ENCODE data around the gene RBM12.
A peak's percentile ranks its signal among the peaks of the same experiment; 100 is the strongest.
"Not testable (repeated sequence)": the region's sequence is repeated elsewhere in the genome, so short reads cannot be mapped to it uniquely, and the experiment has no call there.

RBM12 gene

GRCh38 chr20:35664466-35665206 is at the start of gene RBM12, which contains the start of gene CPNE1:
Gene RBM12 (minus strand): TSS chr20:35664900. CDS start chr20:35655322, 9,578 bp downstream.
Gene CPNE1 (minus strand): TSS chr20:35664900. CDS start chr20:35632923, 31,977 bp downstream.
- Histone ChIP-seq H3K4me3 (ENCODE audit: low read length) (peak within 1 kb of the TSS; percentile 69), H2AFZ (ENCODE audit: low read depth, low read length) (peak within 1 kb of the TSS; percentile 27), H3K4me1 (ENCODE audit: insufficient read depth, low read length) (peaks cover 27% of the 10 kb centered on the region)

GRCh38 chr20:35714127-35714526 is 49.4 kb upstream of the RBM12 start:
- H3K36me3 ChIP-seq (ENCODE audit: insufficient read depth, low read length) = peaks cover 92% of the 10 kb centered on the region
- no peak overlapping the region for H2AFZ ChIP-seq (ENCODE audit: low read depth, low read length)
- H3K4me3 ChIP-seq (ENCODE audit: low read length) = no peak overlapping the region
- H3K9me3 ChIP-seq (ENCODE audit: low read length) = no peaks in the 10 kb centered on the region
- H3K27me3 ChIP-seq (ENCODE audit: insufficient read depth, low read length) = no peaks in the 10 kb centered on the region
- peaks cover 20% of the 10 kb centered on the region for H3K4me1 ChIP-seq (ENCODE audit: insufficient read depth, low read length)

More at GRCh38 chr20:35664466-35665206, at the start of gene RBM12, which contains the start of gene CPNE1:
- H3K27me3 ChIP-seq (ENCODE audit: insufficient read depth, low read length) = no peaks in the 10 kb centered on the region
- no peaks in the 10 kb centered on the region for H3K9me3 ChIP-seq (ENCODE audit: low read length)
- H3K36me3 ChIP-seq (ENCODE audit: insufficient read depth, low read length) = peaks cover 10% of the 10 kb centered on the region

- not testable (repeated sequence) for H3K4me3 ChIP-seq (ENCODE audit: low read length); H3K27me3 ChIP-seq (ENCODE audit: insufficient read depth, low read length); H2AFZ ChIP-seq (ENCODE audit: low read depth, low read length); H3K9me3 ChIP-seq (ENCODE audit: low read length)
- H3K36me3 ChIP-seq (ENCODE audit: insufficient read depth, low read length) = peaks cover 94% of the 10 kb centered on the region
- peaks cover 24% of the 10 kb centered on the region for H3K4me1 ChIP-seq (ENCODE audit: insufficient read depth, low read length)
Observed at GRCh38 chr20:35713120-35713519, 48.4 kb upstream of the RBM12 start.

GRCh38 chr20:35711588-35712209 is 47.0 kb upstream of the RBM12 start:
- Histone ChIP-seq H3K27me3 (ENCODE audit: insufficient read depth, low read length) (no peaks in the 10 kb centered on the region), H3K4me3 (ENCODE audit: low read length) (no peak overlapping the region), H3K4me1 (ENCODE audit: insufficient read depth, low read length) (peaks cover 24% of the 10 kb centered on the region), H2AFZ (ENCODE audit: low read depth, low read length) (no peak overlapping the region), H3K36me3 (ENCODE audit: insufficient read depth, low read length) (peaks cover 91% of the 10 kb centered on the region), H3K9me3 (ENCODE audit: low read length) (no peaks in the 10 kb centered on the region)

- Histone ChIP-seq H3K4me1 (ENCODE audit: insufficient read depth, low read length) (peaks cover 24% of the 10 kb centered on the region), H3K4me3 (ENCODE audit: low read length) (no peak overlapping the region), H3K9me3 (ENCODE audit: low read length) (no peaks in the 10 kb centered on the region), H3K27me3 (ENCODE audit: insufficient read depth, low read length) (no peaks in the 10 kb centered on the region), H3K36me3 (ENCODE audit: insufficient read depth, low read length) (peaks cover 91% of the 10 kb centered on the region), H2AFZ (ENCODE audit: low read depth, low read length) (no peak overlapping the region)
Observed at GRCh38 chr20:35710884-35711587, 46.3 kb upstream of the RBM12 start.

GRCh38 chr20:35710039-35710438 is 45.3 kb upstream of the RBM12 start:
- Histone ChIP-seq H3K4me1 (ENCODE audit: insufficient read depth, low read length) (peaks cover 24% of the 10 kb centered on the region), H3K27me3 (ENCODE audit: insufficient read depth, low read length) (no peaks in the 10 kb centered on the region), H3K4me3 (ENCODE audit: low read length) (no peak overlapping the region), H2AFZ (ENCODE audit: low read depth, low read length) (no peak overlapping the region), H3K36me3 (ENCODE audit: insufficient read depth, low read length) (peaks cover 92% of the 10 kb centered on the region), H3K9me3 (ENCODE audit: low read length) (no peaks in the 10 kb centered on the region)

GRCh38 chr20:35709259-35709658 is 44.6 kb upstream of the RBM12 start:
- Histone ChIP-seq H3K36me3 (ENCODE audit: insufficient read depth, low read length) (peaks cover 93% of the 10 kb centered on the region), H3K27me3 (ENCODE audit: insufficient read depth, low read length) (no peaks in the 10 kb centered on the region), H3K9me3 (ENCODE audit: low read length) (no peaks in the 10 kb centered on the region), H3K4me1 (ENCODE audit: insufficient read depth, low read length) (peaks cover 24% of the 10 kb centered on the region), H2AFZ (ENCODE audit: low read depth, low read length) (no peak overlapping the region), H3K4me3 (ENCODE audit: low read length) (no peak overlapping the region)

GRCh38 chr20:35708502-35708901 is 43.8 kb upstream of the RBM12 start:
- no peak overlapping the region for H2AFZ ChIP-seq (ENCODE audit: low read depth, low read length)
- H3K4me3 ChIP-seq (ENCODE audit: low read length) = no peak overlapping the region
- no peaks in the 10 kb centered on the region for H3K9me3 ChIP-seq (ENCODE audit: low read length)
- H3K36me3 ChIP-seq (ENCODE audit: insufficient read depth, low read length) = peaks cover 93% of the 10 kb centered on the region
- no peaks in the 10 kb centered on the region for H3K27me3 ChIP-seq (ENCODE audit: insufficient read depth, low read length)
- peaks cover 24% of the 10 kb centered on the region for H3K4me1 ChIP-seq (ENCODE audit: insufficient read depth, low read length)

GRCh38 chr20:35706591-35707529 is 42.2 kb upstream of the RBM12 start:
- H3K27me3 ChIP-seq (ENCODE audit: insufficient read depth, low read length); H2AFZ ChIP-seq (ENCODE audit: low read depth, low read length); H3K4me3 ChIP-seq (ENCODE audit: low read length); H3K9me3 ChIP-seq (ENCODE audit: low read length): not testable (repeated sequence)
- H3K36me3 ChIP-seq (ENCODE audit: insufficient read depth, low read length) = peaks cover 96% of the 10 kb centered on the region
- peaks cover 23% of the 10 kb centered on the region for H3K4me1 ChIP-seq (ENCODE audit: insufficient read depth, low read length)

- not testable (repeated sequence) for H2AFZ ChIP-seq (ENCODE audit: low read depth, low read length); H3K9me3 ChIP-seq (ENCODE audit: low read length); H3K4me3 ChIP-seq (ENCODE audit: low read length); H3K27me3 ChIP-seq (ENCODE audit: insufficient read depth, low read length)
- Histone ChIP-seq H3K4me1 (ENCODE audit: insufficient read depth, low read length) (peaks cover 21% of the 10 kb centered on the region), H3K36me3 (ENCODE audit: insufficient read depth, low read length) (peaks cover 94% of the 10 kb centered on the region)
Observed at GRCh38 chr20:35705894-35706293, 41.2 kb upstream of the RBM12 start.

GRCh38 chr20:35704514-35705261 is 40.0 kb upstream of the RBM12 start:
- Histone ChIP-seq H3K4me3 (ENCODE audit: low read length) (no peak overlapping the region), H3K27me3 (ENCODE audit: insufficient read depth, low read length) (no peaks in the 10 kb centered on the region), H2AFZ (ENCODE audit: low read depth, low read length) (no peak overlapping the region), H3K36me3 (ENCODE audit: insufficient read depth, low read length) (peaks cover 85% of the 10 kb centered on the region), H3K9me3 (ENCODE audit: low read length) (no peaks in the 10 kb centered on the region), H3K4me1 (ENCODE audit: insufficient read depth, low read length) (peaks cover 17% of the 10 kb centered on the region)
